Adipose tissue (tissue), 3 donors: ENCODE measurements around the gene NECAB2. TPM values are rescaled to one million over a fixed set of nuclear protein-coding genes. Genes with fewer than 3 reads are reported as not detected.
A peak's percentile ranks its signal among the peaks of the same experiment; 100 is the strongest.
"Not testable (repeated sequence)": the region's sequence is repeated elsewhere in the genome, so short reads cannot be mapped to it uniquely, and the experiment has no call there.

ENCODE experiments used
- H3K27ac ChIP-seq: one replicate; pipeline ENCODE4 v1.5.1; 2013; ENCODE audit warnings: low read depth, low read length
- WGBS, 3 donors: extraction: QIAGEN DNeasy Blood & Tissue Kit; methylation state at CpG; one replicate each; pipeline ENCODE4 v1.1.7; 2013; 5-methylcytosine and 5-hydroxymethylcytosine counted together
- polyA plus RNA-seq, 3 donors: library from polyadenylated mRNA; stranded (reverse); fragments of 200-250 nt; gene quantifications; one replicate each; pipeline ENCODE4 v1.2.3, GENCODE V29; 2013
- donor health status: healthy with polysubstance abuse.
- donor health status: Bipolar disorder and iron deficiency.
- donor health status: healthy.

Gene NECAB2
- polyA plus RNA-seq, 3 donors, result 0.47 to 2.2 (median 0.49) TPM

GRCh38 chr16:83948914-83949723, 18.9 kb upstream of the NECAB2 start:
- H3K27ac ChIP-seq, result no peak overlapping the region
- WGBS, 3 donors, result 77 to 95% (median 87%) methylated on average over 13 of the region's 13 CpGs

- H3K27ac ChIP-seq, result no peak overlapping the region
- WGBS, 3 donors, result 86 to 89% (median 87%) methylated on average over 5 of the region's 5 CpGs
These were observed 18.4 kb upstream of the NECAB2 start for GRCh38 chr16:83949724-83950001.

GRCh38 chr16:83950862-83951399, 17.1 kb upstream of the NECAB2 start:
- H3K27ac ChIP-seq, result not testable (repeated sequence)
- 66 to 83% (median 79%) methylated on average over 10 of the region's 10 CpGs for WGBS, 3 donors

- WGBS, 3 donors, result 37 to 43% (median 42%) methylated on average over 8 of the region's 8 CpGs
- H3K27ac ChIP-seq, result no peak overlapping the region
These were observed 16.5 kb upstream of the NECAB2 start for GRCh38 chr16:83951544-83951943.

GRCh38 chr16:83952587-83952939, 15.5 kb upstream of the NECAB2 start:
- no peak overlapping the region for H3K27ac ChIP-seq
- WGBS, 3 donors, result 11 to 15% (median 12%) methylated on average over 8 of the region's 8 CpGs

- 0 to 2% (median 1%) methylated on average over 27 to 30 of the region's 30 CpGs for WGBS, 3 donors
- peak within 1 kb of the TSS; percentile 5 for H3K27ac ChIP-seq
These were observed 14.9 kb upstream of the NECAB2 start, which contains the start of gene OSGIN1 for GRCh38 chr16:83952940-83953795. Gene OSGIN1 (plus strand): TSS chr16:83953240. CDS start chr16:83957672, 4,432 bp downstream.

- H3K27ac ChIP-seq, result no peak overlapping the region
- WGBS, 3 donors, result 10 to 30% (median 11%) methylated on average over 16 to 19 of the region's 19 CpGs
These were observed 14.1 kb upstream of the NECAB2 start for GRCh38 chr16:83953796-83954576.

GRCh38 chr16:83954577-83955016, 13.4 kb upstream of the NECAB2 start:
- no peak overlapping the region for H3K27ac ChIP-seq
- 51 to 64% (median 63%) methylated on average over 9 of the region's 9 CpGs for WGBS, 3 donors

GRCh38 chr16:83955218-83956130, 12.6 kb upstream of the NECAB2 start:
- H3K27ac ChIP-seq, result no peak overlapping the region
- 72 to 81% (median 80%) methylated on average over 23 of the region's 23 CpGs for WGBS, 3 donors

- no peak overlapping the region for H3K27ac ChIP-seq
- WGBS, 3 donors, result 43 to 52% (median 51%) methylated on average over 22 of the region's 22 CpGs
These were observed 11.4 kb upstream of the NECAB2 start for GRCh38 chr16:83956336-83957289.

- no peak overlapping the region for H3K27ac ChIP-seq
- 87 to 89% (median 89%) methylated on average over 12 to 14 of the region's 14 CpGs for WGBS, 3 donors
These were observed 10.7 kb upstream of the NECAB2 start for GRCh38 chr16:83957296-83957855.

GRCh38 chr16:83958137-83958845, 9.8 kb upstream of the NECAB2 start:
- H3K27ac ChIP-seq, result no peak overlapping the region

GRCh38 chr16:83958846-83959565, 9.0 kb upstream of the NECAB2 start:
- H3K27ac ChIP-seq, result no peak overlapping the region
- 83 to 85% (median 83%) methylated on average over 21 of the region's 21 CpGs for WGBS, 3 donors

More at GRCh38 chr16:83958137-83958845, 9.8 kb upstream of the NECAB2 start:
- WGBS, 3 donors, result 83 to 89% (median 88%) methylated on average over 21 of the region's 21 CpGs

- H3K27ac ChIP-seq, result no peak overlapping the region
- 66 to 88% (median 74%) methylated on average over 12 of the region's 12 CpGs for WGBS, 3 donors
These were observed 8.2 kb upstream of the NECAB2 start for GRCh38 chr16:83959656-83960434.
